ENCODE measurements around the gene MRGPRF. TPM values are rescaled to one million over a fixed set of nuclear protein-coding genes. Genes with fewer than 3 reads are reported as not detected.

MRGPRF gene
- total RNA-seq, 3 donors from 2014 or later (not counting 1 experiment from before 2014, with no cell fraction given): not detected

DNA sequence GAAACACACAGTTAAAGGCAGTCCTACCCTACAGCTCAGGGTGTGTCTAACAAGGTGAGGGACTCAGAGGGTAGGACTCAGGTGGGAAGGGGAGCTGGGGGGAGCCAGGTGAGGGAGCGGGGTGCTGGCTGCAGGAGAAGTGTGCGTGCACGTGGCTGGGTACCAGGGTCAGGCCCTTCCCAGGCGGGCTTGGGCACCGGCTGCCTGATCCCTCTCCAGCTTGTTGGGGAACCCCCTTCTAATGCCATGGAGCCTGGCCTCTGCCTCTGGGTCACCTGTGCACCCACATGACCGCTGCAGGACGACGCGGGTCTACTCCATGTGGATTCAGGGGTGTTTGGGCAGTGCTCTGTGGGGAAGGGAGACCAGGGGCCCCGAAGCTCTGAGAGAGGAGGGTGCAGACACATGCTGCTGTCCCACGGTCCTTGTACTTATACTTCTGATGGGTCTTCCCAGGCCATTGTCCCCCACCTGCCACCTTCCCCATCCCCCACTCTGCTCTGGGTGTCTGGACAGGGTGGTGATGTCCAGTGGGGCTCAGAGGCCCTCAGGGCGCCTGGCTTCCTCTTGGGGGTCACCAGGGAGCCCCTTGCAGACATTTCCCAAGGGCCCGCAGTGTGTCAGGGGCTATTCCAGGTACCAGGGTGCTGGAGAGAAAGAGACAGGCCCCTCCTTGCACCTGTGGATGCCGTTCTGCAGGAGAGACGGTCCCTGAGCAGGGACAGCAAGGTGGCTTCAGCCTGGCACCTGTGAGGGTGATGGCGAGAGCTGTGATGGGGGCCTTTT, 21.9 kb downstream of the MRGPRF start:
- ATAC-seq (peak in 1 of 3 donors; percentile 24), DNase-seq (no peak)
- Histone ChIP-seq H3K36me3 (ENCODE audit: control insufficient read depth, insufficient read depth, low read length) (no peaks in the 10 kb centered on the region), H3K4me1 (ENCODE audit: control insufficient read depth, insufficient read depth, low read length) (no peaks in the 10 kb centered on the region), H3K9me3 (ENCODE audit: control insufficient read depth, insufficient read depth, low read length) (no peaks in the 10 kb centered on the region), H3K4me3 (ENCODE audit: low read length) (no peak overlapping the region), H3K27ac (ENCODE audit: low read length) (no peak overlapping the region), H3K27me3 (ENCODE audit: control insufficient read depth, insufficient read depth, low read length) (peaks cover 3% of the 10 kb centered on the region)
- intact Hi-C loops (cut with micrococcal nuclease): no loop called here
- H3K4me1 Mint-ChIP-seq: no peaks in the 10 kb centered on the region
- H3K9me3 Mint-ChIP-seq: peaks cover 3 to 4% of the 10 kb centered on the region in 2 donors
- H3K4me3 Mint-ChIP-seq: no peak overlapping the region
- no peak overlapping the region for H3K27ac Mint-ChIP-seq
- WGBS (ENCODE audit: insufficient coverage): 84% methylated on average over 16 of the region's 16 CpGs
- TF ChIP-seq, protein P1, sequence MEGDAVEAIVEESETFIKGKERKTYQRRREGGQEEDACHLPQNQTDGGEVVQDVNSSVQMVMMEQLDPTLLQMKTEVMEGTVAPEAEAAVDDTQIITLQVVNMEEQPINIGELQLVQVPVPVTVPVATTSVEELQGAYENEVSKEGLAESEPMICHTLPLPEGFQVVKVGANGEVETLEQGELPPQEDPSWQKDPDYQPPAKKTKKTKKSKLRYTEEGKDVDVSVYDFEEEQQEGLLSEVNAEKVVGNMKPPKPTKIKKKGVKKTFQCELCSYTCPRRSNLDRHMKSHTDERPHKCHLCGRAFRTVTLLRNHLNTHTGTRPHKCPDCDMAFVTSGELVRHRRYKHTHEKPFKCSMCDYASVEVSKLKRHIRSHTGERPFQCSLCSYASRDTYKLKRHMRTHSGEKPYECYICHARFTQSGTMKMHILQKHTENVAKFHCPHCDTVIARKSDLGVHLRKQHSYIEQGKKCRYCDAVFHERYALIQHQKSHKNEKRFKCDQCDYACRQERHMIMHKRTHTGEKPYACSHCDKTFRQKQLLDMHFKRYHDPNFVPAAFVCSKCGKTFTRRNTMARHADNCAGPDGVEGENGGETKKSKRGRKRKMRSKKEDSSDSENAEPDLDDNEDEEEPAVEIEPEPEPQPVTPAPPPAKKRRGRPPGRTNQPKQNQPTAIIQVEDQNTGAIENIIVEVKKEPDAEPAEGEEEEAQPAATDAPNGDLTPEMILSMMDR (IDR thresholded peaks at IDR 0.05): no peak
- peaks cover 19 to 42% of the 10 kb centered on the region in 2 donors for H3K27me3 Mint-ChIP-seq (ENCODE audit: low read depth in 2 of 2)
- H3K36me3 Mint-ChIP-seq: peaks cover 13% of the 10 kb centered on the region

DNA sequence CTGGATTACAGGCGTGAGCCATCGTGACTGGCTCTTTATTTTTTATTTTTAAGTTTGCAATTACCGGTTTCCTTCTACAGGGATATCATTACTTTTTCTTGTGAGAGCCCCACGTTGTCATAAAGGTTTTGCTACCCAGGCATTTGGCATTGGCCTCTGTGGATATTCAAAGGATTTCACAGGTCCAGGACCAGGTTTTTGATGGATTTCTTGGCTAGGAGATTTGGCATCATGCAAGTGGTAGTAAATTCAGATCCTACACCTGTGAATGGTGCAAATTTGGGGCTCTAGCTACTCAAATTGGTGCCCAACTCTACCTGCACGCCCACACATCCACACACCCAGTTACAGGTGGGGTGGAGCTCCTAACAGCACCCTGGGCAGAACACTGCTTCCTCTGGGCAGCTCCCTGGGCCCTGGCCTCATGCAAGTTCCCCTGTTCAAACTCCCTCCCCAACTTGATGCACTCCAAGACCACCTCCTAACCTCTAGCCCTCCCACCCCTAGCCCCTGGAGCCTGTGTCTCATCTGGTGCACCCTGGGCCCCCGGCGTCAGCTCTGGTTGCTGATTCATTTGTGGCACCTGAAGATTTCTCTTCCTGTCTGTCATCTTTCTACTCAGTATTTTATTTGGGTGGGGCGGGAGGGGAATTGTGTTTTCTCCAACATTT, 23.0 kb downstream of the MRGPRF start:
- Histone ChIP-seq H3K36me3 (ENCODE audit: control insufficient read depth, insufficient read depth, low read length) (no peaks in the 10 kb centered on the region), H3K9me3 (ENCODE audit: control insufficient read depth, insufficient read depth, low read length) (no peaks in the 10 kb centered on the region), H3K4me1 (ENCODE audit: control insufficient read depth, insufficient read depth, low read length) (no peaks in the 10 kb centered on the region), H3K27ac (ENCODE audit: low read length) (no peak overlapping the region), H3K4me3 (ENCODE audit: low read length) (no peak overlapping the region), H3K27me3 (ENCODE audit: control insufficient read depth, insufficient read depth, low read length) (peaks cover 3% of the 10 kb centered on the region)
- DNase-seq (no peak), ATAC-seq (no peak)
- peaks cover 3 to 4% of the 10 kb centered on the region in 2 donors for H3K9me3 Mint-ChIP-seq
- 79% methylated on average over 7 of the region's 8 CpGs for WGBS (ENCODE audit: insufficient coverage)
- TF ChIP-seq, protein P1 (IDR thresholded peaks at IDR 0.05): no peak
- peaks cover 22 to 45% of the 10 kb centered on the region in 2 donors for H3K27me3 Mint-ChIP-seq (ENCODE audit: low read depth in 2 of 2)
- intact Hi-C loops (cut with micrococcal nuclease): no loop called here
- H3K36me3 Mint-ChIP-seq: peaks cover 14% of the 10 kb centered on the region
- H3K27ac Mint-ChIP-seq: no peak overlapping the region
- H3K4me3 Mint-ChIP-seq: no peak overlapping the region
- no peaks in the 10 kb centered on the region for H3K4me1 Mint-ChIP-seq

DNA sequence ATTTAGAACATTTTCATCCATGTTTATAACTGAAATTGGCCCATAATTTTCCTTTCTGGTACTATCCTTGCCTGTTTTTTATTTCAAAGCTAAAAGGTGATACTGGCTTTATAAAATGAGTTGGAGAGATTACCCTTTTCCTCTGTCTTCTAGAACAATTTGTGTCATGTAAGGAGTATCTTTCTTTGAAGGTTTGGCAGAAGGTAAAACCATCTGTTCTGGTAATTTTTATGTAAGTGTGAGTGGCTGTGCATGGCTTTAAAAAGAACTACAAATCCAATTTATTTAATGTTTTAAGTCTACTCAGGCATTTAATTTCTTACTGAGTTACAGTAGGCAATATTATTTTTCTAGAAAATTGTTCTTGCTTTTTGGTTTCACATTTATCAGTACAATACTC, 24.6 kb downstream of the MRGPRF start:
- peaks cover 21 to 47% of the 10 kb centered on the region in 2 donors for H3K27me3 Mint-ChIP-seq (ENCODE audit: low read depth in 2 of 2)
- no peaks in the 10 kb centered on the region for H3K4me1 Mint-ChIP-seq
- H3K4me3 Mint-ChIP-seq: no peak overlapping the region

More for the DNA sequence above, 24.6 kb downstream of the MRGPRF start:
- no peaks in the 10 kb centered on the region for H3K9me3 ChIP-seq (ENCODE audit: control insufficient read depth, insufficient read depth, low read length)
- ATAC-seq (no peak), DNase-seq (no peak)
- intact Hi-C loops (cut with micrococcal nuclease): no loop called here
- H3K27me3 ChIP-seq (ENCODE audit: control insufficient read depth, insufficient read depth, low read length): peaks cover 3% of the 10 kb centered on the region
- Mint-ChIP-seq H3K36me3 (peaks cover 14% of the 10 kb centered on the region), H3K27ac (no peak overlapping the region), H3K9me3 (peaks cover 3 to 4% of the 10 kb centered on the region in 2 donors)
- H3K27ac ChIP-seq (ENCODE audit: low read length): no peak overlapping the region
- H3K4me1 ChIP-seq (ENCODE audit: control insufficient read depth, insufficient read depth, low read length): no peaks in the 10 kb centered on the region
- H3K36me3 ChIP-seq (ENCODE audit: control insufficient read depth, insufficient read depth, low read length): no peaks in the 10 kb centered on the region
- TF ChIP-seq, protein P1 (IDR thresholded peaks at IDR 0.05): no peak
- H3K4me3 ChIP-seq (ENCODE audit: low read length): no peak overlapping the region
